ENCODE results near the gene TMEM54. TPM values are rescaled to one million over a fixed set of nuclear protein-coding genes. Genes with fewer than 3 reads are reported as not detected.

Gene TMEM54
- total RNA-seq, 4 donors from 2014 or later = 228 to 892 (median 538) TPM

DNA sequence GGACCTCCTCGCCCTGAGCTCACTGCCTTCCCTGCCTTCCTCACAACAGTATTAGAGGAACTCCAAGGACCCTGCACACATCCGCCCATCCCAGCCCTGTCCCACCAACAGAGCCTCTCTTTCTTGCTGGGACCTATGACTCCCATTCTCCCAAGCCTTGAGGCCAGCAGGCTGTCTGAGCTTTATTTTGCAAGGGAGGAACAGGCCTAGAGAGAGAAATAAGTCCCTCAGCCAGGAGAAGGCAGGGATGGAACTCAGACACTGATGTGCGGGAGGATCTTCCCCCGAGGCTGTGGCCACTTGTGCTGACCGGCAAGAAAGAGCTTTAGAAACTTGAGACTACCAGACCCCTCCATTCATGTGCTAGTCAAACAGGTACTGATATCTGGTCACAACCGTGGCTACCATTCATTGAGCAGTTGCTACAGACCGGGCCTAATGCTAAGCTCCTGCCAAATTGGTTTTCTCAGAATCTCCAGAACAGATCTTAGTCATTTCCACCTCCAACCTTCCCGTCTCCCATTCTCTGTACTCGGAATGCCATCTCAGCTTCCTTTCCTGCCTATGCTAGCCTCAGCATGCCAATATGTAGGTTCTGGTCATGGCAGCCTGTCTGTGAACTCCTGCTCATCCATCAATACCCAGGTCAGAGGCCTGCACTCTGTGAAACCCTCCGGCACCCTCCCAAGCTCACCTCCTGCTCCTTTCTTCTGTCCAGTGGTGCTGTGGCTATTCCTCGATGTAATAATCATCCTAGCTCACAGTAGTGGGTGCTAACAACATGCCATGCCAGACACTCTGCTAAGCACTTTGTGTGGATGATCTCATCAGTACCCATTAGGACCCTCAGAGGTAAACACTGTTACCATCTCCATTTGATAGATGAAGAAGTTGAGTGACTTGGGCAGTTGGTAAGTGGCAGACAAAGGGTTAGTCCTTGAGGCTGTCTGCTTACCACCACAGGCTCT, 3.8 kb downstream of the TMEM54 start:
- no peaks in the 10 kb centered on the region for H3K27me3 ChIP-seq
- TF ChIP-seq, protein P1, sequence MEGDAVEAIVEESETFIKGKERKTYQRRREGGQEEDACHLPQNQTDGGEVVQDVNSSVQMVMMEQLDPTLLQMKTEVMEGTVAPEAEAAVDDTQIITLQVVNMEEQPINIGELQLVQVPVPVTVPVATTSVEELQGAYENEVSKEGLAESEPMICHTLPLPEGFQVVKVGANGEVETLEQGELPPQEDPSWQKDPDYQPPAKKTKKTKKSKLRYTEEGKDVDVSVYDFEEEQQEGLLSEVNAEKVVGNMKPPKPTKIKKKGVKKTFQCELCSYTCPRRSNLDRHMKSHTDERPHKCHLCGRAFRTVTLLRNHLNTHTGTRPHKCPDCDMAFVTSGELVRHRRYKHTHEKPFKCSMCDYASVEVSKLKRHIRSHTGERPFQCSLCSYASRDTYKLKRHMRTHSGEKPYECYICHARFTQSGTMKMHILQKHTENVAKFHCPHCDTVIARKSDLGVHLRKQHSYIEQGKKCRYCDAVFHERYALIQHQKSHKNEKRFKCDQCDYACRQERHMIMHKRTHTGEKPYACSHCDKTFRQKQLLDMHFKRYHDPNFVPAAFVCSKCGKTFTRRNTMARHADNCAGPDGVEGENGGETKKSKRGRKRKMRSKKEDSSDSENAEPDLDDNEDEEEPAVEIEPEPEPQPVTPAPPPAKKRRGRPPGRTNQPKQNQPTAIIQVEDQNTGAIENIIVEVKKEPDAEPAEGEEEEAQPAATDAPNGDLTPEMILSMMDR (IDR thresholded peaks at IDR 0.05) = no peak
- TF ChIP-seq POLR2A (IDR thresholded peaks at IDR 0.05) = no peak
- H3K4me1 ChIP-seq = peaks cover 0 to 33% (median 5%) of the 10 kb centered on the region in 4 donors

GRCh38 chr1:32896451-32896850, 4.7 kb downstream of the TMEM54 start:
- peaks cover 0 to 34% (median 5%) of the 10 kb centered on the region in 4 donors for H3K4me1 ChIP-seq
- H3K36me3 ChIP-seq = peaks cover 0 to 11% (median 0%) of the 10 kb centered on the region in 3 donors
- no peak overlapping the region for H3K27ac ChIP-seq
- DNase-seq = peak in 1 of 3 donors; percentile 41
- H3K4me3 ChIP-seq = no peak overlapping the region
- H3K9me3 ChIP-seq = no peaks in the 10 kb centered on the region
- TF ChIP-seq, protein P1 (IDR thresholded peaks at IDR 0.05) = no peak
- TF ChIP-seq POLR2A (IDR thresholded peaks at IDR 0.05) = no peak
- no peaks in the 10 kb centered on the region for H3K27me3 ChIP-seq

More for the DNA sequence above, 3.8 kb downstream of the TMEM54 start:
- Histone ChIP-seq H3K27ac (no peak overlapping the region), H3K36me3 (peaks cover 0 to 11% (median 0%) of the 10 kb centered on the region in 3 donors), H3K4me3 (no peak overlapping the region), H3K9me3 (no peaks in the 10 kb centered on the region)
- DNase-seq = no peak

DNA sequence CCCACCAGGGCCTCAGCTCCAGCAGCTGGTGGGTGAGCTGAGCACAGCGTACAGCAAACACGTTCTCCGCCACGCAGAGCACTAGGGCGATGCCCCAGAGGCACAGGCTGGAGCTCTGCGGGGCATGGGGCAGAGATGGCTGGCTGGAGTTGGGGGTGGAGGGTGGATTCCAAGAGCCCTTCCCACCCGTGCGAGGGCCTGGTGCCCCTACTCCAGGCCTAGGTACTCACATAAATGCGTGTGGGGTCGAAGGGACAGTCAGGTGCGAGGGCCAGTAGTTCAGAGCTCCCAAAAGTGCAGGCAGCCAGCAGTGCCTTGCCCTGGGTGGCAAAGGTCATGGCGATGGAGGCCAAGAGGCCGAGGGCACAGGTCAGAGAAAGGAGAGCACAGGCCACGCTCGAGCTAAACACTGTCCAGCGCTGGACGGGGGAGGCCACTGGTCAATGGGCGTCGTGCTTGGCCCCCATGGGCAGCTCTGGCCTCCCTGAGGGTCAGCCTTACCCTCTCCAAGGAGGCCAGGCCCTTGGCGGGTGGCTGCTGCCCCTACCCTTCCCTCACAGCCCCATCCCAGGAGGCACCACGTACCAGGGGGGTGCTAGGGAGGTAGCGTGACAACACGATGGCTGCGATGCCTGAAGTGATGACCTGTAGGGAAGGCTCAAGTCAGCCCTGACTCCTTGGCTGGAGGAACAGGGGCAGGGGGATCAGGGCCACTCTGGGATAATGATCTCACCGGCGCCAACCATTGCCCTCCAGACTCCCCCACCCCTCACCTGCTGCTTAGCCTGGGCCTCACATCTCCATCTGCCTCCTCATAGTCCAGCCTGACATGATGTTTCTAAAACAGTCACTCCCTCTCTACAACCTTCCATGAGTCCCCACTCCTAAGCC, 5.6 kb downstream of the TMEM54 start:
- Histone ChIP-seq H3K27me3 (no peaks in the 10 kb centered on the region), H3K27ac (peak overlapping the region in 1 of 4 donors; percentile 43), H3K4me1 (peaks cover 0 to 34% (median 5%) of the 10 kb centered on the region in 4 donors), H3K4me3 (no peak overlapping the region), H3K9me3 (no peaks in the 10 kb centered on the region), H3K36me3 (peaks cover 0 to 11% (median 0%) of the 10 kb centered on the region in 3 donors)
- DNase-seq = peak in 1 of 3 donors; percentile 49
- no peak for TF ChIP-seq POLR2A (IDR thresholded peaks at IDR 0.05)
- TF ChIP-seq, protein P1 (IDR thresholded peaks at IDR 0.05) = no peak

DNA sequence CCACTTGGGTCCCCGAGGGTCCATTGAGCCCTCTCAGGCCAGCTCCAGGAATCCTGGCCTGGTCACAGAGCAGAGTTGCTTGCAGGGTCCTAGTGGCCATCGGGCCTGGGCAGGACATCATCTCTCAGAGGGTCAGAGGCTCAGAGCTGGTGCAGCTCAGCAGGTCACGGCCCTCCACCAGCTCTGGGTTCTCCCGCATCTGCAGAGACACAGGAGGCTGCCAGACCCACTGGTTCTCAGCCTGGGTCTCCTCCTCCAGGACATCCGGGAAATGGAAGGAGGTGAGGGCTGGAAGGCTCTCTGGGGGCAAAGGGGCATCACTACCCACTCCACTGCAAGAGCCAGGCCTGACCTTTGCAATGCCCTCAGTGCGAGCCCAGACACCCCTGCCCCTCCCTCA, 6.5 kb downstream of the TMEM54 start:
- DNase-seq = peak in 1 of 3 donors; percentile 48
- Histone ChIP-seq H3K27ac (peak overlapping the region in 1 of 4 donors; percentile 54), H3K9me3 (no peaks in the 10 kb centered on the region)

More for the DNA sequence above, 6.5 kb downstream of the TMEM54 start:
- TF ChIP-seq, protein P1 (IDR thresholded peaks at IDR 0.05) = no peak
- no peak for TF ChIP-seq POLR2A (IDR thresholded peaks at IDR 0.05)
- H3K4me1 ChIP-seq = peaks cover 0 to 31% (median 5%) of the 10 kb centered on the region in 4 donors
- no peaks in the 10 kb centered on the region for H3K27me3 ChIP-seq
- peaks cover 0 to 11% (median 0%) of the 10 kb centered on the region in 3 donors for H3K36me3 ChIP-seq
- H3K4me3 ChIP-seq = no peak overlapping the region
